ENCODE data around the gene DNAH8. TPM values are rescaled to one million over a fixed set of nuclear protein-coding genes. Genes with fewer than 3 reads are reported as not detected.

The DNAH8 gene
- total RNA-seq, 1 experiment from 2014 or later, result not detected

GRCh38 chr6:39063526-39063925, 348.4 kb downstream of the DNAH8 start:
- intact Hi-C loops (cut with micrococcal nuclease), result no loop called here
- H3K4me2 ChIP-seq (ENCODE audit: low read length), result no peak overlapping the region
- BruUV-seq (replicated peaks), result no TSS peak
- no peak overlapping the region for H2AFZ ChIP-seq (ENCODE audit: low read depth, low read length, poor library complexity, severe bottlenecking)
- H3K79me2 ChIP-seq (ENCODE audit: insufficient read depth, low read length), result no peaks in the 10 kb centered on the region
- ChIA-PET CTCF (no interaction called here), POLR2A (no interaction called here), RAD21 (ENCODE audit: low non-redundant PET in 1 of 2, low total read pairs in 2 of 2, uncharacterized antibody in 2 of 2, unreplicated experiment in 2 of 2) (no interaction called here)
- H3K4me3 ChIP-seq (replicated peaks in 1 of 2; ENCODE audit: low read depth in 1 of 2, low read length in 2 of 2), result no peak overlapping the region
- DNase-seq (ENCODE audit: low read depth, low spot score) (no peak), ATAC-seq (no peak)
- no peaks in the 10 kb centered on the region for H3K4me1 ChIP-seq (ENCODE audit: control insufficient read depth in 1 of 2, insufficient read depth in 2 of 2, low read length in 2 of 2)
- H3K27me3 ChIP-seq (ENCODE audit: insufficient read depth, low read length), result peaks cover 15% of the 10 kb centered on the region
- H4K20me1 ChIP-seq (ENCODE audit: insufficient read depth), result no peaks in the 10 kb centered on the region
- no peak overlapping the region for H3K9ac ChIP-seq (ENCODE audit: low read length)
- H3K27ac ChIP-seq (ENCODE audit: low read depth, low read length), result no peak overlapping the region
- no peaks in the 10 kb centered on the region for H3K36me3 ChIP-seq (ENCODE audit: control insufficient read depth in 1 of 2, insufficient read depth in 2 of 2, low read length in 2 of 2)
- TF ChIP-seq ELF1 (IDR thresholded peaks at IDR 0.05; ENCODE audit: borderline replicate concordance, low read depth), result no peak
- TF ChIP-seq MAX (IDR thresholded peaks at IDR 0.05), result no peak
- TF ChIP-seq RAD21 (IDR thresholded peaks at IDR 0.05; ENCODE audit: low read depth), result no peak
- no peak for TF ChIP-seq ZNF274 (IDR thresholded peaks at IDR 0.05; ENCODE audit: low read depth, low read length)
- TF ChIP-seq POLR2AphosphoS5 (IDR thresholded peaks at IDR 0.05; ENCODE audit: low read depth, low read length), result no peak
- no peak for TF ChIP-seq REST (IDR thresholded peaks at IDR 0.05; ENCODE audit: low read depth)
- TF ChIP-seq ZFX (IDR thresholded peaks at IDR 0.05), result no peak
- no peaks in the 10 kb centered on the region for H3K9me2 ChIP-seq (ENCODE audit: insufficient read depth)
- H3K9me3 ChIP-seq (ENCODE audit: control insufficient read depth in 1 of 2, insufficient read depth in 1 of 2, low read depth in 1 of 2, low read length in 2 of 2), result no peaks in the 10 kb centered on the region

- CTCF ChIA-PET, result no interaction called here
- TF ChIP-seq RAD21 (IDR thresholded peaks at IDR 0.05; ENCODE audit: low read depth), result no peak
Measured at GRCh38 chr6:39065561-39065960, 350.4 kb downstream of the DNAH8 start.

More at GRCh38 chr6:39065561-39065960, 350.4 kb downstream of the DNAH8 start:
- Histone ChIP-seq H3K4me1 (ENCODE audit: control insufficient read depth in 1 of 2, insufficient read depth in 2 of 2, low read length in 2 of 2) (no peaks in the 10 kb centered on the region), H3K9me3 (ENCODE audit: control insufficient read depth in 1 of 2, insufficient read depth in 1 of 2, low read depth in 1 of 2, low read length in 2 of 2) (no peaks in the 10 kb centered on the region; a peak in 1 of 4 replicates), H3K27ac (ENCODE audit: low read depth, low read length) (no peak overlapping the region), H3K9me2 (ENCODE audit: insufficient read depth) (no peaks in the 10 kb centered on the region), H2AFZ (ENCODE audit: low read depth, low read length, poor library complexity, severe bottlenecking) (no peak overlapping the region), H3K27me3 (ENCODE audit: insufficient read depth, low read length) (peaks cover 5% of the 10 kb centered on the region; the same call in 1 of the 2 replicates), H3K4me3 (replicated peaks in 1 of 2; ENCODE audit: low read depth in 1 of 2, low read length in 2 of 2) (no peak overlapping the region), H3K9ac (ENCODE audit: low read length) (no peak overlapping the region), H3K4me2 (ENCODE audit: low read length) (no peak overlapping the region), H3K79me2 (ENCODE audit: insufficient read depth, low read length) (no peaks in the 10 kb centered on the region), H4K20me1 (ENCODE audit: insufficient read depth) (no peaks in the 10 kb centered on the region), H3K36me3 (ENCODE audit: control insufficient read depth in 1 of 2, insufficient read depth in 2 of 2, low read length in 2 of 2) (no peaks in the 10 kb centered on the region)
- ChIA-PET RAD21 (ENCODE audit: low non-redundant PET in 1 of 2, low total read pairs in 2 of 2, uncharacterized antibody in 2 of 2, unreplicated experiment in 2 of 2) (no interaction called here), POLR2A (no interaction called here)
- no peak for ATAC-seq
- BruUV-seq (replicated peaks), result no TSS peak
- DNase-seq (ENCODE audit: low read depth, low spot score), result no peak
- intact Hi-C loops (cut with micrococcal nuclease), result no loop called here
